Liver (tissue), 9 donors: ENCODE results near the gene ST3GAL4. TPM values are rescaled to one million over a fixed set of nuclear protein-coding genes. Genes with fewer than 3 reads are reported as not detected.

Experiments used
- DNase-seq: peaks from one replicate; pipeline ENCODE4 v3.0.0-alpha.2; 2017; ENCODE audit warnings: low spot score
- H3K27ac ChIP-seq, 2 donors: one replicate each; pipeline ENCODE4 v1.7.0; 2013; ENCODE audit warnings: inconsistent platforms in 2 of 2, low read length in 2 of 2, control low read depth in 1 of 2, low read depth in 1 of 2, mild to moderate bottlenecking in 1 of 2
- H3K27me3 ChIP-seq, 4 donors: one replicate each; pipeline versions ENCODE4 v1.6.1 to v1.7.0; 2013; ENCODE audit warnings: low read length in 3 of 4, inconsistent platforms in 1 of 4, mild to moderate bottlenecking in 1 of 4, moderate library complexity in 1 of 4; ENCODE audit not compliant: control insufficient read depth in 4 of 4, insufficient read depth in 4 of 4
- H3K36me3 ChIP-seq, 4 donors: one replicate each; pipeline versions ENCODE4 v1.6.1 to v1.7.0; 2013; ENCODE audit warnings: low read length in 3 of 4, mild to moderate bottlenecking in 3 of 4, low read depth in 1 of 4, moderate library complexity in 1 of 4; ENCODE audit not compliant: control insufficient read depth in 4 of 4, insufficient read depth in 3 of 4
- H3K4me1 ChIP-seq, 4 donors: one replicate each; pipeline versions ENCODE4 v1.6.1 to v1.7.0; 2013; ENCODE audit warnings: low read length in 3 of 4, mild to moderate bottlenecking in 3 of 4, moderate library complexity in 1 of 4; ENCODE audit not compliant: control insufficient read depth in 4 of 4, insufficient read depth in 4 of 4
- H3K4me3 ChIP-seq, 3 donors: one replicate each; pipeline versions ENCODE4 v1.6.1 to v1.7.0; 2013; ENCODE audit warnings: low read length in 3 of 3, control low read depth in 1 of 3, low read depth in 1 of 3, mild to moderate bottlenecking in 1 of 3
- H3K9ac ChIP-seq, 2 donors: one replicate each; pipeline ENCODE4 v1.7.0; 2013; ENCODE audit warnings: low read length in 2 of 2, mild to moderate bottlenecking in 2 of 2, moderate library complexity in 2 of 2, control low read depth in 1 of 2, low read depth in 1 of 2
- H3K9me3 ChIP-seq, 4 donors: one replicate each; pipeline versions ENCODE4 v1.6.1 to v1.7.0; 2013; ENCODE audit warnings: low read length in 3 of 4; ENCODE audit not compliant: control insufficient read depth in 4 of 4
- ATF3 ChIP-seq: IDR thresholded peaks from 2 replicates; pipeline ENCODE4 v1.6.1; 2016; ENCODE audit warnings: antibody characterized with exemption
- CTCF ChIP-seq: fragments of 150-350 bp; IDR thresholded peaks from 2 replicates; pipeline ENCODE4 v1.5.1; 2017; ENCODE audit warnings: improper control_type of control experiment, low read depth, low read length; ENCODE audit not compliant: missing input control
- EGR1 ChIP-seq, 2 donors: IDR thresholded peaks; 2 replicates each; pipeline ENCODE4 v1.6.1; 2016 to 2018; ENCODE audit warnings: antibody characterized with exemption in 2 of 2, low read depth in 2 of 2
- FOXA1 ChIP-seq: IDR thresholded peaks from 2 replicates; pipeline ENCODE4 v1.6.1; 2016; ENCODE audit warnings: antibody characterized with exemption
- FOXA2 ChIP-seq: IDR thresholded peaks from 2 replicates; pipeline ENCODE4 v1.6.1; 2016; ENCODE audit warnings: antibody characterized with exemption
- GABPA ChIP-seq, 2 donors: IDR thresholded peaks in 1 of 2; conservative IDR thresholded peaks in 1 of 2; 2 replicates each; pipeline ENCODE4 v1.6.1; 2016; ENCODE audit warnings: antibody characterized with exemption in 2 of 2, mild to moderate bottlenecking in 1 of 2, moderate library complexity in 1 of 2
- HNF4A ChIP-seq, 2 donors: conservative IDR thresholded peaks; 2 replicates each; pipeline ENCODE4 v1.6.1; 2016; ENCODE audit warnings: antibody characterized with exemption in 2 of 2, mild to moderate bottlenecking in 2 of 2
- HNF4G ChIP-seq: IDR thresholded peaks from 2 replicates; pipeline ENCODE4 v1.6.1; 2016; ENCODE audit warnings: antibody characterized with exemption
- JUND ChIP-seq, 2 donors: IDR thresholded peaks; 2 replicates each; pipeline ENCODE4 v1.6.1; 2016; ENCODE audit warnings: antibody characterized with exemption in 2 of 2
- MAX ChIP-seq: IDR thresholded peaks from 2 replicates; pipeline ENCODE4 v1.6.1; 2016; ENCODE audit warnings: antibody characterized with exemption
- NR2F2 ChIP-seq: IDR thresholded peaks from 2 replicates; pipeline ENCODE4 v1.6.1; 2016; ENCODE audit warnings: antibody characterized with exemption
- RAD21 ChIP-seq, 2 donors: IDR thresholded peaks; 2 replicates each; pipeline ENCODE4 v1.6.1; 2016; ENCODE audit warnings: antibody characterized with exemption in 2 of 2, mild to moderate bottlenecking in 2 of 2
- REST ChIP-seq: IDR thresholded peaks from 2 replicates; pipeline ENCODE4 v1.6.1; 2016; ENCODE audit warnings: antibody characterized with exemption, mild to moderate bottlenecking
- RXRA ChIP-seq, 2 donors: IDR thresholded peaks; 2 replicates each; pipeline ENCODE4 v1.6.1; 2017 to 2018; ENCODE audit warnings: antibody characterized with exemption in 2 of 2, mild to moderate bottlenecking in 1 of 2
- SP1 ChIP-seq: IDR thresholded peaks from 2 replicates; pipeline ENCODE4 v1.6.1; 2018; ENCODE audit warnings: antibody characterized with exemption, mild to moderate bottlenecking
- TAF1 ChIP-seq: conservative IDR thresholded peaks from 2 replicates; pipeline ENCODE4 v1.6.1; 2016; ENCODE audit warnings: antibody characterized with exemption, mild to moderate bottlenecking
- YY1 ChIP-seq: IDR thresholded peaks from 2 replicates; pipeline ENCODE4 v1.6.1; 2016; ENCODE audit warnings: antibody characterized with exemption, mild to moderate bottlenecking
- ZBTB33 ChIP-seq: IDR thresholded peaks from 2 replicates; pipeline ENCODE4 v1.6.1; 2016; ENCODE audit warnings: antibody characterized with exemption
- WGBS: extraction: QIAGEN DNeasy Blood & Tissue Kit; methylation state at CpG from one replicate; pipeline ENCODE4 v1.1.7; 2013; 5-methylcytosine and 5-hydroxymethylcytosine counted together
- polyA plus RNA-seq, 2 donors: library from polyadenylated mRNA; stranded (reverse) in 1 of 2; unstranded in 1 of 2; fragments of 200-250 nt in 1 of 2; fragments of >200 nt in 1 of 2; fragmentation: Nextera tagmentation in 1 of 2; extraction: Ambion mirVana in 1 of 2; gene quantifications; one replicate each; pipeline versions ENCODE4 v1.2.1 to v1.2.3, GENCODE V29; 2013 to 2015
- total RNA-seq, 2 donors: library from RNA; depleted of rRNA; stranded (reverse); fragments of >200 nt; gene quantifications; one replicate each; pipeline ENCODE4 v1.2.3, GENCODE V29; 2014
- donor health status: healthy.
- donor health status: healthy.
- donor health status: healthy.
- donor health status: healthy.
- donor health status: healthy.

The ST3GAL4 gene
- total and polyA plus RNA-seq, 4 donors = 4.5 to 18.4 (median 10.6) TPM

GRCh38 chr11:126396965-126397364, 41.5 kb downstream of the ST3GAL4 start:
- H3K36me3 ChIP-seq = no peaks in the 10 kb centered on the region
- no peak overlapping the region for H3K27ac ChIP-seq
- H3K4me3 ChIP-seq = no peak overlapping the region
- DNase-seq = no peak
- no peak overlapping the region for H3K9ac ChIP-seq
- TF ChIP-seq RXRA (IDR thresholded peaks at IDR 0.05) (no peak), FOXA2 (no peak), CTCF (no peak), YY1 (no peak), JUND (IDR thresholded peaks at IDR 0.05) (no peak), HNF4G (no peak), SP1 (no peak), NR2F2 (no peak), MAX (no peak), EGR1 (IDR thresholded peaks at IDR 0.05; ENCODE audit: low read depth in 2 of 2) (no peak), RAD21 (IDR thresholded peaks at IDR 0.05) (no peak), FOXA1 (no peak), ATF3 (no peak), GABPA (IDR thresholded peaks at IDR 0.05 in 1 of 2, conservative IDR thresholded peaks at IDR 0.05 in 1 of 2) (no peak), TAF1 (no peak), HNF4A (conservative IDR thresholded peaks at IDR 0.05) (no peak), ZBTB33 (no peak), REST (no peak)
- no peaks in the 10 kb centered on the region for H3K9me3 ChIP-seq
- no peaks in the 10 kb centered on the region for H3K27me3 ChIP-seq
- H3K4me1 ChIP-seq = peaks cover 0 to 1% (median 0%) of the 10 kb centered on the region in 4 donors
- 96% methylated on average over 4 of the region's 4 CpGs for WGBS
